Measurements from ENCODE around the gene ARFIP1.

Gene ARFIP1

DNA sequence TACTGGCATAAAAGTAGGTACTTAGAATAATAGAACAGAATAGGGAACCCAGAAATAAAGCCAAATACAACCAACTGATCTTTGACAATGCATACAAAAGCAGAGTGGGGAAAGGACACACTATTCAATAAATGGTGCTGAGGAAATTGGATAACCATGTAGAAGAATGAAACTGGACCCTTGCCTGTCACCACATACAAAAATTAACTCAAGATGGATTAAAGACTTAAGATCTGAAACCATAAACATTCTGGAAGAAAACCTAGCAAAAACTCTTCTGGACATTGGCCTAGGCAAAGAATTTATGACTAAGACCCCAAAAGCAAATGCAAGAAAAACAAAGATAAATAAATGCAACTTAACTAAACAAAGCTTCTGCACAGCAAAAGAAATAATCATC, 45.6 kb downstream of the ARFIP1 start:
- no peak for DNase-seq (ENCODE audit: low spot score)
- Histone ChIP-seq H3K4me1 (ENCODE audit: control insufficient read depth in 2 of 2, insufficient read depth in 1 of 2, low read depth in 1 of 2, low read length in 2 of 2) (no peaks in the 10 kb centered on the region), H3K79me1 (ENCODE audit: low read depth, low read length) (no peaks in the 10 kb centered on the region), H3K14ac (ENCODE audit: low read length) (no peak overlapping the region), H2AFZ (ENCODE audit: low read length) (no peak overlapping the region), H3K4me3 (ENCODE audit: low read length in 2 of 2) (no peak overlapping the region), H3K23ac (ENCODE audit: low read depth, low read length, poor library complexity) (no peak overlapping the region), H2BK5ac (ENCODE audit: low read length) (no peak overlapping the region), H2BK15ac (ENCODE audit: low read length) (no peak overlapping the region), H3K4ac (ENCODE audit: low read length) (no peak overlapping the region), H2BK120ac (ENCODE audit: low read depth, low read length) (no peak overlapping the region), H2BK12ac (ENCODE audit: low read length) (no peak overlapping the region), H3K36me3 (replicated peaks in 1 of 2; ENCODE audit: control insufficient read depth in 2 of 2, insufficient read depth in 2 of 2, low read length in 2 of 2) (peaks cover 0 to 9% of the 10 kb centered on the region in 2 donors), H4K8ac (ENCODE audit: low read depth, low read length) (no peak overlapping the region), H3K4me2 (ENCODE audit: insufficient read depth, low read length, poor library complexity, severe bottlenecking) (no peak overlapping the region), H4K91ac (ENCODE audit: low read depth, low read length, poor library complexity) (no peak overlapping the region), H3K27me3 (ENCODE audit: control insufficient read depth in 3 of 3, insufficient read depth in 3 of 3, low read depth in 1 of 3, low read length in 3 of 3) (no peaks in the 10 kb centered on the region), H2AK5ac (ENCODE audit: low read depth, low read length) (no peak overlapping the region), H3K18ac (ENCODE audit: low read length) (no peak overlapping the region), H3K9me3 (replicated peaks in 1 of 2; ENCODE audit: control insufficient read depth in 2 of 2, insufficient read depth in 1 of 2, low read depth in 1 of 2, low read length in 2 of 2) (peaks cover 0 to 25% of the 10 kb centered on the region in 2 donors), H3K9ac (ENCODE audit: low read depth, low read length, poor library complexity) (no peak overlapping the region), H3K27ac (replicated peaks; ENCODE audit: low read length) (no peak overlapping the region)

DNA sequence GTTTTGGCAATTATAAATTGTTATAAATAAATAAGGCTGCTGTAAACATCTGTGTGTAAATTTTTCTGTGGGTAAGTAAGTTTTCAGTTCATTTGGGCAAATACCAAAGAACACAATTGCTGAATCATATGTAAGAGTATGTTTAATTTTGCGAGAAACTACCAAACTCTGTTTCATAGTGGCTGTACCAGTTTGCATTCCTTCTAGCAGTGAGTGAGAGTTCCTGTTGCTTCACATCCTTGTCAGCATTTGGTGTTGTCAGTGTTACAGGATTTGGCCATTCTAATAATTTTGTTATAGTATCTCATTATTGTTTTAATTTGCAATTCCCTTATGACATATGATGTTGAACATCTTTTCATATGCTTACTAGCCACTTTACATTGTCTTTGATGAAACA, 48.4 kb downstream of the ARFIP1 start:
- H3K27ac ChIP-seq (replicated peaks; ENCODE audit: low read length) = no peak overlapping the region
- H3K4me1 ChIP-seq (ENCODE audit: control insufficient read depth in 2 of 2, insufficient read depth in 1 of 2, low read depth in 1 of 2, low read length in 2 of 2) = no peaks in the 10 kb centered on the region
- H4K8ac ChIP-seq (ENCODE audit: low read depth, low read length) = no peak overlapping the region
- no peak overlapping the region for H3K4me3 ChIP-seq (ENCODE audit: low read length in 2 of 2)
- H3K79me1 ChIP-seq (ENCODE audit: low read depth, low read length) = no peaks in the 10 kb centered on the region
- H2BK15ac ChIP-seq (ENCODE audit: low read length) = no peak overlapping the region
- H2BK5ac ChIP-seq (ENCODE audit: low read length) = no peak overlapping the region
- H3K36me3 ChIP-seq (replicated peaks in 1 of 2; ENCODE audit: control insufficient read depth in 2 of 2, insufficient read depth in 2 of 2, low read length in 2 of 2) = peaks cover 2 to 34% of the 10 kb centered on the region in 2 donors
- no peak overlapping the region for H3K18ac ChIP-seq (ENCODE audit: low read length)
- no peak overlapping the region for H2AK5ac ChIP-seq (ENCODE audit: low read depth, low read length)
- no peak overlapping the region for H3K14ac ChIP-seq (ENCODE audit: low read length)
- H3K27me3 ChIP-seq (ENCODE audit: control insufficient read depth in 3 of 3, insufficient read depth in 3 of 3, low read depth in 1 of 3, low read length in 3 of 3) = no peaks in the 10 kb centered on the region
- no peak overlapping the region for H2AFZ ChIP-seq (ENCODE audit: low read length)
- DNase-seq (ENCODE audit: low spot score) = no peak
- no peak overlapping the region for H2BK120ac ChIP-seq (ENCODE audit: low read depth, low read length)
- no peak overlapping the region for H2BK12ac ChIP-seq (ENCODE audit: low read length)
- H3K9me3 ChIP-seq (replicated peaks in 1 of 2; ENCODE audit: control insufficient read depth in 2 of 2, insufficient read depth in 1 of 2, low read depth in 1 of 2, low read length in 2 of 2) = peaks cover 0 to 14% of the 10 kb centered on the region in 2 donors
- no peak overlapping the region for H3K4ac ChIP-seq (ENCODE audit: low read length)
- no peak overlapping the region for H4K91ac ChIP-seq (ENCODE audit: low read depth, low read length, poor library complexity)
- no peak overlapping the region for H3K23ac ChIP-seq (ENCODE audit: low read depth, low read length, poor library complexity)
- H3K9ac ChIP-seq (ENCODE audit: low read depth, low read length, poor library complexity) = no peak overlapping the region
- WGBS, 2 donors (ENCODE audit: extremely low coverage in 2 of 2, insufficient read length in 2 of 2, insufficient replicate concordance in 1 of 2) = no CpG with 5 or more reads among the region's 1 CpG
- H3K4me2 ChIP-seq (ENCODE audit: insufficient read depth, low read length, poor library complexity, severe bottlenecking) = no peak overlapping the region

DNA sequence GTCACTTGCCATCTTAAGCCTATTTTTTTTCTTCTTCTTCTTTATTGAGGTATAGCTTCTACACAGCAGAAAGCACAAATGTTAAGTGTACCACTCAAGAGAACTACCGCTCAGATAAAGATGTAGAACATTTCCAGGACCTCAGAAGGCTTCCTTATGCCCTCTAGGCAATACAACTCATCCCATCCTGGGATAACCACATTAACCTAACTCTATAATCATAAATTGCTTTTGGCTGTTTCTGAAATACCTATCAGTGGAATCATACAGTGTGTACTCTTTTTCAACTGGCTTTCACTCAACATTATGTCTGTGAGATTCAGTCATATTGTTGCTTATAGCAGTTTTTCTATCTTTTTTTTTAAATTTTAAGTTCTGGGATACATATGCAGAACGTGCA, 51.7 kb downstream of the ARFIP1 start:
- peaks cover 0 to 25% of the 10 kb centered on the region in 2 donors for H3K9me3 ChIP-seq (replicated peaks in 1 of 2; ENCODE audit: control insufficient read depth in 2 of 2, insufficient read depth in 1 of 2, low read depth in 1 of 2, low read length in 2 of 2)
- H2AFZ ChIP-seq (ENCODE audit: low read length) = no peak overlapping the region
- no peak for DNase-seq (ENCODE audit: low spot score)
- H3K4me1 ChIP-seq (ENCODE audit: control insufficient read depth in 2 of 2, insufficient read depth in 1 of 2, low read depth in 1 of 2, low read length in 2 of 2) = peaks cover 0 to 5% of the 10 kb centered on the region in 2 donors
- peaks cover 2% of the 10 kb centered on the region for H3K79me1 ChIP-seq (ENCODE audit: low read depth, low read length)
- no peak overlapping the region for H3K18ac ChIP-seq (ENCODE audit: low read length)
- H3K4me3 ChIP-seq (ENCODE audit: low read length in 2 of 2) = no peak overlapping the region
- H2BK12ac ChIP-seq (ENCODE audit: low read length) = no peak overlapping the region
- no peak overlapping the region for H2BK120ac ChIP-seq (ENCODE audit: low read depth, low read length)
- H4K8ac ChIP-seq (ENCODE audit: low read depth, low read length) = no peak overlapping the region
- no peak overlapping the region for H3K14ac ChIP-seq (ENCODE audit: low read length)
- H3K4me2 ChIP-seq (ENCODE audit: insufficient read depth, low read length, poor library complexity, severe bottlenecking) = no peak overlapping the region
- no peak overlapping the region for H2BK15ac ChIP-seq (ENCODE audit: low read length)
- no peak overlapping the region for H3K4ac ChIP-seq (ENCODE audit: low read length)
- no peak overlapping the region for H2AK5ac ChIP-seq (ENCODE audit: low read depth, low read length)
- H4K91ac ChIP-seq (ENCODE audit: low read depth, low read length, poor library complexity) = no peak overlapping the region
- no peaks in the 10 kb centered on the region for H3K27me3 ChIP-seq (ENCODE audit: control insufficient read depth in 3 of 3, insufficient read depth in 3 of 3, low read depth in 1 of 3, low read length in 3 of 3)
- H2BK5ac ChIP-seq (ENCODE audit: low read length) = no peak overlapping the region
- no CpG with 5 or more reads among the region's 2 CpGs for WGBS, 2 donors (ENCODE audit: extremely low coverage in 2 of 2, insufficient read length in 2 of 2, insufficient replicate concordance in 1 of 2)
- no peak overlapping the region for H3K23ac ChIP-seq (ENCODE audit: low read depth, low read length, poor library complexity)
- no peak overlapping the region for H3K27ac ChIP-seq (replicated peaks; ENCODE audit: low read length)
- peaks cover 7 to 61% of the 10 kb centered on the region in 2 donors for H3K36me3 ChIP-seq (replicated peaks in 1 of 2; ENCODE audit: control insufficient read depth in 2 of 2, insufficient read depth in 2 of 2, low read length in 2 of 2)
- no peak overlapping the region for H3K9ac ChIP-seq (ENCODE audit: low read depth, low read length, poor library complexity)

DNA sequence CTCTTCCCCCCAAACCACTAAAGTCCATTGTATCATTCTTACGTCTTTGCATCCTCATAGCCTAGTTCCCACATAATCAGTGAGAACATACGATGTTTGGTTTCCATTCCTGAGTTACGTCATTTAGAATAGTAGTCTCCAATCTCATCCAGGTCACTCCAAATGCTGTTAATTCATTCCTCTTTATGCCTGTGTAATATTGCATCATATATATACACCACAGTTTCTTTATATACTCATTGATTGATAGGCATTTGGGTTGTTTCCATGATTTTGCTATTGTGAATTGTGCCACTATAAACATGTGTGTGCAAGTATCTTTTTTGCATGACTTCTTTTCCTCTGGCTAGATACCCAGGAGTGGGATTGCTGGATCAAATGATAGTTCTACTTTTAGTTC, 57.2 kb downstream of the ARFIP1 start:
- WGBS, 2 donors (ENCODE audit: extremely low coverage in 2 of 2, insufficient read length in 2 of 2, insufficient replicate concordance in 1 of 2) = no CpG with 5 or more reads among the region's 3 CpGs

More for the DNA sequence above, 57.2 kb downstream of the ARFIP1 start:
- H3K4me1 ChIP-seq (ENCODE audit: control insufficient read depth in 2 of 2, insufficient read depth in 1 of 2, low read depth in 1 of 2, low read length in 2 of 2) = peaks cover 0 to 5% of the 10 kb centered on the region in 2 donors
- no peak overlapping the region for H2BK120ac ChIP-seq (ENCODE audit: low read depth, low read length)
- H3K9ac ChIP-seq (ENCODE audit: low read depth, low read length, poor library complexity) = no peak overlapping the region
- no peak overlapping the region for H2AFZ ChIP-seq (ENCODE audit: low read length)
- no peak overlapping the region for H2AK5ac ChIP-seq (ENCODE audit: low read depth, low read length)
- H3K4me2 ChIP-seq (ENCODE audit: insufficient read depth, low read length, poor library complexity, severe bottlenecking) = no peak overlapping the region
- no peak overlapping the region for H3K23ac ChIP-seq (ENCODE audit: low read depth, low read length, poor library complexity)
- no peak overlapping the region for H3K18ac ChIP-seq (ENCODE audit: low read length)
- H3K4ac ChIP-seq (ENCODE audit: low read length) = no peak overlapping the region
- H3K4me3 ChIP-seq (ENCODE audit: low read length in 2 of 2) = no peak overlapping the region
- peaks cover 2% of the 10 kb centered on the region for H3K79me1 ChIP-seq (ENCODE audit: low read depth, low read length)
- no peak overlapping the region for H4K91ac ChIP-seq (ENCODE audit: low read depth, low read length, poor library complexity)
- DNase-seq (ENCODE audit: low spot score) = no peak
- no peak overlapping the region for H3K14ac ChIP-seq (ENCODE audit: low read length)
- peaks cover 5 to 44% of the 10 kb centered on the region in 2 donors for H3K36me3 ChIP-seq (replicated peaks in 1 of 2; ENCODE audit: control insufficient read depth in 2 of 2, insufficient read depth in 2 of 2, low read length in 2 of 2)
- no peak overlapping the region for H2BK12ac ChIP-seq (ENCODE audit: low read length)
- no peak overlapping the region for H2BK15ac ChIP-seq (ENCODE audit: low read length)
- no peaks in the 10 kb centered on the region for H3K27me3 ChIP-seq (ENCODE audit: control insufficient read depth in 3 of 3, insufficient read depth in 3 of 3, low read depth in 1 of 3, low read length in 3 of 3)
- no peak overlapping the region for H4K8ac ChIP-seq (ENCODE audit: low read depth, low read length)
- no peak overlapping the region for H3K27ac ChIP-seq (replicated peaks; ENCODE audit: low read length)
- H2BK5ac ChIP-seq (ENCODE audit: low read length) = no peak overlapping the region
- H3K9me3 ChIP-seq (replicated peaks in 1 of 2; ENCODE audit: control insufficient read depth in 2 of 2, insufficient read depth in 1 of 2, low read depth in 1 of 2, low read length in 2 of 2) = peaks cover 2 to 23% of the 10 kb centered on the region in 2 donors

Measured in neuronal stem cell (in vitro differentiated cells).